Adrenal gland (tissue), 12 donors: Measurements from ENCODE around the gene SEC24A. TPM values are rescaled to one million over a fixed set of nuclear protein-coding genes. Genes with fewer than 3 reads are reported as not detected.
"Not testable (repeated sequence)": the region's sequence is repeated elsewhere in the genome, so short reads cannot be mapped to it uniquely, and the experiment has no call there.

Experiments used
- DNase-seq, 7 donors: peaks; one replicate each; pipeline ENCODE4 v3.0.0-alpha.2; 2019 to 2020
- H3K27ac ChIP-seq, 5 donors: fragments of 200-600 bp; sonication (generic) in 4 of 5; 1 replicate in 3 of 5; 2 replicates in 2 of 5; pipeline versions ENCODE4 v1.5.1 to v1.8.0; 2016 to 2020; ENCODE audit warnings: mild to moderate bottlenecking in 1 of 5
- H3K27me3 ChIP-seq: fragments of 200-600 bp; 2 replicates; pipeline ENCODE4 v1.8.0; 2021
- H3K36me3 ChIP-seq, 2 donors: fragments of 200-600 bp; replicated peaks in 1 of 2; 1 replicate in 1 of 2; 2 replicates in 1 of 2; pipeline versions ENCODE4 v1.5.1 to v1.8.0; 2018 to 2022
- H3K4me1 ChIP-seq, 2 donors: fragments of 200-600 bp; replicated peaks in 1 of 2; 1 replicate in 1 of 2; 2 replicates in 1 of 2; pipeline versions ENCODE4 v1.5.1 to v1.8.0; 2018 to 2021
- H3K4me3 ChIP-seq, 4 donors: fragments of 200-600 bp; sonication (generic) in 3 of 4; one replicate each; pipeline ENCODE4 v1.5.1; 2016 to 2018
- H3K9me3 ChIP-seq, 3 donors: fragments of 200-600 bp; sonication (generic) in 1 of 3; replicated peaks in 1 of 3; 1 replicate in 2 of 3; 2 replicates in 1 of 3; pipeline versions ENCODE4 v1.5.1 to v1.8.0; 2016 to 2021
- POLR2A ChIP-seq, 2 donors: fragments of 450-650 bp; IDR thresholded peaks; one replicate each; pipeline ENCODE4 v1.6.1; 2017; ENCODE audit warnings: antibody characterized with exemption in 2 of 2, mild to moderate bottlenecking in 2 of 2, moderate library complexity in 1 of 2
- WGBS, 4 donors: extraction: QIAGEN DNeasy Blood & Tissue Kit in 2 of 4; methylation state at CpG; one replicate each; pipeline versions ENCODE4 v1.1.5 to v1.1.7; 2013 to 2017; 5-methylcytosine and 5-hydroxymethylcytosine counted together
- intact Hi-C, 2 donors: fragments of 100-400 bp; cut with DNase I; formaldehyde crosslinking; loops; one replicate each; pipeline versions ENCODE4 v1.14.1 to v1.15.0; 2022 to 2023
- polyA plus RNA-seq, 3 donors: library from polyadenylated mRNA; stranded (reverse); fragments of 200-250 nt in 2 of 3; fragments of 350-450 nt in 1 of 3; fragmentation: Illumina TruSeq in 1 of 3; extraction: RNeasy Lipid Tissue Mini Kit (QIAGEN cat#74804) in 1 of 3; gene quantifications; one replicate each; pipeline ENCODE4 v1.2.3, GENCODE V29; 2013 to 2014
- total RNA-seq, 9 donors: library from RNA; depleted of rRNA in 4 of 9; stranded (reverse); fragments of >200 nt in 4 of 9; fragments of 120-200 nt in 1 of 9; fragmentation: NEBNext Ultra II Directional in 1 of 9; extraction: Animal tissue kit (Norgen Biotek cat#: 25700) in 1 of 9; gene quantifications; one replicate each; pipeline versions ENCODE4 v1.1.0 to v1.2.4, GENCODE V29; 2013 to 2023
- TF ChIP-seq, protein P1 (sequence below), 6 experiments: fragments of 450-650 bp in 4 of 6; fragments of 200-600 bp in 2 of 6; sonication (generic) in 1 of 6; IDR thresholded peaks; 1 replicate in 5 of 6; 2 replicates in 1 of 6; pipeline versions ENCODE4 v1.5.1 to v1.8.0; 2016 to 2021; ENCODE audit warnings: antibody characterized with exemption in 6 of 6, mild to moderate bottlenecking in 2 of 6, moderate library complexity in 1 of 6
- donor health status: healthy with polysubstance abuse.
- donor health status: Bipolar disorder and iron deficiency.
- donor health status: DM: yes; HTN: yes; CAD: no.
- donor health status: DM: no; HTN: no; CAD: no.
- donor health status: DM: no; HTN: no; CAD: no.
- donor health status: DM: yes; HTN: yes; CAD: no.

The SEC24A gene
- total and polyA plus RNA-seq, 12 donors, result 2.3 to 67.8 (median 27.0) TPM

GRCh38 chr5:134708301-134708700 lies 59.7 kb downstream of the SEC24A start:
- no peaks in the 10 kb centered on the region for H3K4me1 ChIP-seq
- no peaks in the 10 kb centered on the region for H3K9me3 ChIP-seq
- no peak for DNase-seq
- TF ChIP-seq, protein P1, sequence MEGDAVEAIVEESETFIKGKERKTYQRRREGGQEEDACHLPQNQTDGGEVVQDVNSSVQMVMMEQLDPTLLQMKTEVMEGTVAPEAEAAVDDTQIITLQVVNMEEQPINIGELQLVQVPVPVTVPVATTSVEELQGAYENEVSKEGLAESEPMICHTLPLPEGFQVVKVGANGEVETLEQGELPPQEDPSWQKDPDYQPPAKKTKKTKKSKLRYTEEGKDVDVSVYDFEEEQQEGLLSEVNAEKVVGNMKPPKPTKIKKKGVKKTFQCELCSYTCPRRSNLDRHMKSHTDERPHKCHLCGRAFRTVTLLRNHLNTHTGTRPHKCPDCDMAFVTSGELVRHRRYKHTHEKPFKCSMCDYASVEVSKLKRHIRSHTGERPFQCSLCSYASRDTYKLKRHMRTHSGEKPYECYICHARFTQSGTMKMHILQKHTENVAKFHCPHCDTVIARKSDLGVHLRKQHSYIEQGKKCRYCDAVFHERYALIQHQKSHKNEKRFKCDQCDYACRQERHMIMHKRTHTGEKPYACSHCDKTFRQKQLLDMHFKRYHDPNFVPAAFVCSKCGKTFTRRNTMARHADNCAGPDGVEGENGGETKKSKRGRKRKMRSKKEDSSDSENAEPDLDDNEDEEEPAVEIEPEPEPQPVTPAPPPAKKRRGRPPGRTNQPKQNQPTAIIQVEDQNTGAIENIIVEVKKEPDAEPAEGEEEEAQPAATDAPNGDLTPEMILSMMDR (IDR thresholded peaks at IDR 0.05), result no peak
- TF ChIP-seq POLR2A (IDR thresholded peaks at IDR 0.05), result no peak
- intact Hi-C loops, result loop anchor here in 1 of 2 donors (10.0 kb wide), 1 partner anchor 324 kb away; no protein-coding TSS in a partner anchor
- no peak overlapping the region for H3K4me3 ChIP-seq
- H3K27me3 ChIP-seq, result no peaks in the 10 kb centered on the region
- H3K36me3 ChIP-seq, result peaks cover 0 to 94% of the 10 kb centered on the region in 2 donors
- 94 to 100% (median 96%) methylated on average over 1 of the region's 1 CpG for WGBS, 4 donors
- H3K27ac ChIP-seq, result no peak overlapping the region

DNA sequence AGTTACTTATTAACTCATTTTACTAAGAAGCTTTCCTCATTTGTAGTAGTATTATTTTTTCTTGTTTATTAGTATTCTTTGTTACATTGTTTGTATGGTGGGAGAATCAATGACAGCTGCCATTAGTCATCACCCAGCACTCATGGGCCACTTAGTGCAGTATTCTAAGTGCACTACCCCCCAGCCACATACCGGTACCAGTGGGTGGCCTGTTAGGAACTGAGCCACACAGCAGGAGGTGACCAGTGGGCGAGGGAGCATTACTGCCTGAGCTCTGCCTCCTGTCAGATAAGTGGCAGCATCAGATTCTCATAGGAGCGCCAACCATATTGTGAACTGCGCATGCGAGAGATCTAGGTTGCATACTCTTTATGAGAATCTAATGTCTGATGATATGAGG lies 65.5 kb downstream of the SEC24A start:
- no peak overlapping the region for H3K4me3 ChIP-seq
- H3K9me3 ChIP-seq, result no peaks in the 10 kb centered on the region
- no peak for DNase-seq
- WGBS, 4 donors, result 93 to 97% (median 96%) methylated on average over 5 of the region's 5 CpGs
- H3K4me1 ChIP-seq, result no peaks in the 10 kb centered on the region
- no peak for TF ChIP-seq POLR2A (IDR thresholded peaks at IDR 0.05)
- TF ChIP-seq, protein P1 (IDR thresholded peaks at IDR 0.05), result no peak
- peaks cover 0 to 94% of the 10 kb centered on the region in 2 donors for H3K36me3 ChIP-seq
- no peak overlapping the region for H3K27ac ChIP-seq
- no peaks in the 10 kb centered on the region for H3K27me3 ChIP-seq
- intact Hi-C loops, result no loop called here

DNA sequence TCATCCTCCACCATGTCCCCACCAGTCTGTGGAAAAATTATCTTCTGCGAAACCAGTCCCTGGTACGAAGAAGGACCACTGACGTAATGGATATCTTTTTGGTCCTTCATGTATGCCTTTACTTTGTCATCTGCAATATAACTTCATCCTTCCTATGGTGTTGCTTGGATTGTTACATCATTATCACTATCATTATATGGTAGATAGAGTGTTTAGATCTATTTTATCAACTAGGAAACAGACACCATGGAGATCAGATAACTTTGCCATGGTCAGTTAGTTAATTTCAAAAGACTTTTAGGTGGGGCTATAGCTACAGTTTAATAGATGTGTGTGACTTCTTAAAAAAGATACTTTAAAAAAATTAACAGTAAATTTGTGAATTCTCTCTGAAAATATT lies 66.0 kb downstream of the SEC24A start:
- DNase-seq, result no peak
- intact Hi-C loops, result no loop called here
- peaks cover 0 to 94% of the 10 kb centered on the region in 2 donors for H3K36me3 ChIP-seq
- no peak overlapping the region for H3K27ac ChIP-seq
- 94 to 100% (median 99%) methylated on average over 3 of the region's 3 CpGs for WGBS, 4 donors
- no peaks in the 10 kb centered on the region for H3K4me1 ChIP-seq
- no peak overlapping the region for H3K4me3 ChIP-seq
- TF ChIP-seq POLR2A (IDR thresholded peaks at IDR 0.05), result no peak
- TF ChIP-seq, protein P1 (IDR thresholded peaks at IDR 0.05), result no peak
- H3K27me3 ChIP-seq, result no peaks in the 10 kb centered on the region
- H3K9me3 ChIP-seq, result no peaks in the 10 kb centered on the region

DNA sequence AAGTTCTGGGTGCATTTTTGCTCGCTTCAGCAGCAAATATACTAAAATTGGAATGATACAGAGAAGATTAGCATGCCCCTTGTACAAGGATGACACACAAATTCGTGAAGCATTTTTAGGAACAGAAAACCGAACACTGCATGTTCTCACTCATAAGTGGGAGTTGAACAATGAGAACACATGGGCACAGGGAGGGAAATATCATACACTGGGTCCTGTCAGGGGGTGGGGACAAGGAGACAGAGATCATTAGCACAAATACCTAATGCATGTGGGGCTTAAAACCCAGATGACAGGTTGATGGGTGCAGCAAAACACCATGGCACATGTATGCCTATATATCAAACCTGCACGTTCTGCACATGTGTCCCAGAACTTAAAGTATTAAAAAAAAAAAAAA lies 66.9 kb downstream of the SEC24A start:
- H3K4me1 ChIP-seq, DNase-seq, H3K9me3 ChIP-seq, H3K27ac ChIP-seq, H3K4me3 ChIP-seq, intact Hi-C loops, H3K27me3 ChIP-seq: not testable (repeated sequence)
- H3K36me3 ChIP-seq, result peaks cover 0 to 94% of the 10 kb centered on the region in 2 donors
- WGBS, 4 donors, result 91 to 94% (median 92%) methylated on average over 4 of the region's 4 CpGs

DNA sequence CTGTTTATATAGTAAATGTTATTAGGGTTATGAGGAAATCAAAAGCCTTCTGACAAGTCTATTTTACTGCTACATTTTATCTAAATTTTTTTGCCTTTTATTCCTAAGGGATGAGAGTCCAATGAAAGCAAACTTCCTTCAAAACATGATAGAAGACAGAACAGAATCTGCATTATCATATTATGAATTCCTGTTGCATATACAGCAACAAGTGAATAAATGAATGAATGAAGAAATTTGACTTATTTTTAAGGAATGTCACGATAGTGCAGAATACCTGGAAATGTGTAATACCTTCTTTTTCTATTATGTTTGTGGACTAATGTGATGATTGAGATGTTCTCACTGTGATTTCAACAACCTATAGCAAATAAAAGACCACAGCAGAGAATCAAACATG lies 76.3 kb downstream of the SEC24A start:
- no peaks in the 10 kb centered on the region for H3K9me3 ChIP-seq
- H3K36me3 ChIP-seq, result peaks cover 0 to 56% of the 10 kb centered on the region in 2 donors
- H3K27ac ChIP-seq, result no peak overlapping the region
- H3K27me3 ChIP-seq, result no peaks in the 10 kb centered on the region
- TF ChIP-seq POLR2A (IDR thresholded peaks at IDR 0.05), result no peak
- TF ChIP-seq, protein P1 (IDR thresholded peaks at IDR 0.05), result no peak
- intact Hi-C loops, result no loop called here
- DNase-seq, result no peak
- H3K4me3 ChIP-seq, result no peak overlapping the region
- no peaks in the 10 kb centered on the region for H3K4me1 ChIP-seq
- WGBS, 4 donors, result 90 to 98% (median 95%) methylated on average over 1 of the region's 1 CpG
